GM23248 (cell line): ENCODE results near the gene LYAR.

Source experiments
- EZH2 ChIP-seq: fragments of 200-600 bp; sonication (generic); IDR thresholded peaks from 2 replicates; pipeline ENCODE4 v1.6.1; 2018; ENCODE audit warnings: antibody characterized with exemption, mild to moderate bottlenecking; ENCODE audit not compliant: insufficient read depth, poor library complexity, severe bottlenecking
- EZH2phosphoT487 ChIP-seq: fragments of 200-600 bp; sonication (generic); IDR thresholded peaks from 2 replicates; pipeline ENCODE4 v1.6.1; 2018; ENCODE audit warnings: antibody characterized with exemption, moderate library complexity, mild to moderate bottlenecking, low read depth; ENCODE audit not compliant: insufficient read depth

DNA sequence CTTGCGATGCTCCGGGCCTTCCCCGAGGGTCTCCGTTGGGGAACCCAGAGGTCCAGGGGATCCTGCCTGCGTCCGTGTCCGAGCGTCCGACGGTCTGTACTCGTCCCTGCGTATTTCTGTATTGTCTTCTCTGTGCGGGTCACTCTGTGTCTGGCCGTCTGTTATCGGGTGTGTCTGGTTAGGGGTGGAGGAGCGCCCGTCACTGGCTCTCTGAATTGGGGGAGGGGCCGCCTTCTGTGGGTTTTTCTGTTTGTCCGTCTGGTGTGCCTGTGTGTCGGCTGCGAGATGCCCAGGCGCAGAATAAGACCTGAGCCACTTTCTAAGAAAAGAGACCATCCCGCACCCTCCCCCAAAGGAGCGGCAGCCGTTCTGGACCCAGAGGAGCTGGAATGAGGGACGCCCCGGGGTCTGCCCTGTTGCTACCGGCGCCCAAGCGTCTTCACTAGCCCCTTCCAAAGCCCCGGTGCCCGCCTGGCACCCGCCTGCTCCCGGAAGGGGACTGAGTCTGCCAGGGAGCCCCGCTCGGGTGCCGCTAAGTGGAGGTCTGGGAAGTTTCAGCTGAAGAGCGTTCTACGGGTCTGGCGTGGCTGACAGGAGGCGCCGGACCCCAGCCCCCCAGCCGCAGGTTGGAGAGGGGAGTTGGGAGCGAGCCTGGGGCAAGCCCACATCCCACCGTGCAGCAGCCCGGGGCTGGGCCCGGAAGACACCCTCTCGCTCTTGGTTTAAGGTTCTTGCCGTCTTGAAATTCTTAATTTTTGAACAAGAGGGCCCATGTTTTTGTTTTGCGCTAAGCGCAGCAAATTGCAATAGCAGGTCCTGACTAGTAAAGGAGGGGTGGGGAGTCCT lies 62.2 kb downstream of the LYAR start:
- peak; percentile 92 for TF ChIP-seq EZH2
- TF ChIP-seq EZH2phosphoT487 = peak; percentile 60; the same call in 1 of the 2 replicates
